Islet of Langerhans (tissue), 1 donor: ENCODE data around the gene MYO9B.

Source experiments
- FAIRE-seq: peaks from one replicate; lab custom pipeline; 2011; peaks lifted over from hg19 to GRCh38; lab: Jason Lieb, UNC

The MYO9B gene

GRCh38 chr19:17215127-17215971 is 139.8 kb downstream of the MYO9B start, which contains the start of gene USE1:
TSS of gene USE1 (plus strand) at chr19:17215357. CDS start at chr19:17215406, 49 bp downstream.
- peak; percentile 58 for FAIRE-seq

- no peak for FAIRE-seq
Observed at GRCh38 chr19:17216058-17216670, 140.6 kb downstream of the MYO9B start.

GRCh38 chr19:17219286-17219685 is 143.7 kb downstream of the MYO9B start:
- FAIRE-seq = no peak

GRCh38 chr19:17220207-17220758 is 144.7 kb downstream of the MYO9B start:
- no peak for FAIRE-seq

GRCh38 chr19:17225053-17225452 is 149.5 kb downstream of the MYO9B start:
- FAIRE-seq = no peak

GRCh38 chr19:17226002-17226933 is 150.7 kb downstream of the MYO9B start, which contains the start of gene OCEL1:
TSS of gene OCEL1 (plus strand) at chr19:17226226. CDS start at chr19:17226248, 22 bp downstream.
- peak; percentile 30 for FAIRE-seq

GRCh38 chr19:17227798-17228367 is 152.3 kb downstream of the MYO9B start:
- FAIRE-seq = no peak

- FAIRE-seq = no peak
Observed at GRCh38 chr19:17229890-17230289, 154.3 kb downstream of the MYO9B start.

- FAIRE-seq = no peak
Observed at GRCh38 chr19:17232258-17232657, 156.7 kb downstream of the MYO9B start.

- FAIRE-seq = no peak
Observed at GRCh38 chr19:17234911-17235299, 159.3 kb downstream of the MYO9B start.

- no peak for FAIRE-seq
Observed at GRCh38 chr19:17235300-17235970, 159.9 kb downstream of the MYO9B start.

GRCh38 chr19:17235971-17236777 is 160.6 kb downstream of the MYO9B start:
- FAIRE-seq = no peak

GRCh38 chr19:17236811-17237543 is 161.4 kb downstream of the MYO9B start:
- FAIRE-seq = no peak

- FAIRE-seq = no peak
Observed at GRCh38 chr19:17237747-17238706, 162.4 kb downstream of the MYO9B start.

- no peak for FAIRE-seq
Observed at GRCh38 chr19:17240062-17240752, 164.6 kb downstream of the MYO9B start.

GRCh38 chr19:17240826-17241399 is 165.3 kb downstream of the MYO9B start:
- FAIRE-seq = no peak

- FAIRE-seq = no peak
Observed at GRCh38 chr19:17242431-17243208, 167.0 kb downstream of the MYO9B start.
